Measurements from ENCODE around the gene MC3R.

MC3R gene

GRCh38 chr20:56229812-56230211 is 18.7 kb upstream of the MC3R start:
- no peak overlapping the region for H2BK5ac ChIP-seq (ENCODE audit: low read length)
- H2BK15ac ChIP-seq (replicated peaks; ENCODE audit: low read depth): no peak overlapping the region
- H3K79me1 ChIP-seq (ENCODE audit: low read length): no peaks in the 10 kb centered on the region
- no peak overlapping the region for H3K4me2 ChIP-seq (ENCODE audit: low read length)
- no peak overlapping the region for H2AK5ac ChIP-seq (ENCODE audit: low read length)
- H3K18ac ChIP-seq (ENCODE audit: low read length): no peak overlapping the region
- no peaks in the 10 kb centered on the region for H3K79me2 ChIP-seq (ENCODE audit: control insufficient read depth, insufficient read depth, low read length)
- no peak overlapping the region for H3K23ac ChIP-seq (ENCODE audit: low read length)
- no peaks in the 10 kb centered on the region for H3K36me3 ChIP-seq (ENCODE audit: control insufficient read depth, insufficient read depth, low read length)
- no peak overlapping the region for H3K4me3 ChIP-seq (ENCODE audit: low read length)
- no peak overlapping the region for H3K9ac ChIP-seq (ENCODE audit: low read length)
- H2BK120ac ChIP-seq (ENCODE audit: low read depth, low read length): no peak overlapping the region
- H3K27ac ChIP-seq (ENCODE audit: low read depth, low read length): no peak overlapping the region
- H4K8ac ChIP-seq (ENCODE audit: low read depth, low read length): no peak overlapping the region
- H3K4ac ChIP-seq (ENCODE audit: low read depth, low read length): no peak overlapping the region
- no peak overlapping the region for H4K5ac ChIP-seq (ENCODE audit: low read length)
- H3K27me3 ChIP-seq (ENCODE audit: insufficient read depth, low read length, poor library complexity): no peaks in the 10 kb centered on the region
- no peak for DNase-seq
- H3K56ac ChIP-seq (ENCODE audit: low read length): no peak overlapping the region
- no peaks in the 10 kb centered on the region for H3K4me1 ChIP-seq (ENCODE audit: control insufficient read depth, low read depth, low read length)

- Histone ChIP-seq H3K4ac (ENCODE audit: low read depth, low read length) (no peak overlapping the region), H2BK5ac (ENCODE audit: low read length) (no peak overlapping the region), H3K9ac (ENCODE audit: low read length) (no peak overlapping the region), H4K8ac (ENCODE audit: low read depth, low read length) (no peak overlapping the region), H3K4me3 (ENCODE audit: low read length) (no peak overlapping the region), H3K36me3 (ENCODE audit: control insufficient read depth, insufficient read depth, low read length) (no peaks in the 10 kb centered on the region), H3K18ac (ENCODE audit: low read length) (no peak overlapping the region), H2BK120ac (ENCODE audit: low read depth, low read length) (no peak overlapping the region), H3K79me1 (ENCODE audit: low read length) (no peaks in the 10 kb centered on the region), H4K5ac (ENCODE audit: low read length) (no peak overlapping the region), H3K4me2 (ENCODE audit: low read length) (no peak overlapping the region), H2AK5ac (ENCODE audit: low read length) (no peak overlapping the region), H3K27me3 (ENCODE audit: insufficient read depth, low read length, poor library complexity) (no peaks in the 10 kb centered on the region), H3K79me2 (ENCODE audit: control insufficient read depth, insufficient read depth, low read length) (no peaks in the 10 kb centered on the region), H3K23ac (ENCODE audit: low read length) (no peak overlapping the region), H3K4me1 (ENCODE audit: control insufficient read depth, low read depth, low read length) (no peaks in the 10 kb centered on the region), H2BK15ac (replicated peaks; ENCODE audit: low read depth) (no peak overlapping the region), H3K27ac (ENCODE audit: low read depth, low read length) (no peak overlapping the region), H3K56ac (ENCODE audit: low read length) (no peak overlapping the region)
- WGBS (ENCODE audit: extremely low coverage, insufficient coverage, low lambda C conversion rate): no CpG with 5 or more reads among the region's 3 CpGs
- DNase-seq: no peak
These were observed 14.4 kb upstream of the MC3R start for GRCh38 chr20:56234110-56234509.

- Histone ChIP-seq H3K4me2 (ENCODE audit: low read length) (no peak overlapping the region), H3K27me3 (ENCODE audit: insufficient read depth, low read length, poor library complexity) (no peaks in the 10 kb centered on the region), H3K4me1 (ENCODE audit: control insufficient read depth, low read depth, low read length) (no peaks in the 10 kb centered on the region), H3K36me3 (ENCODE audit: control insufficient read depth, insufficient read depth, low read length) (no peaks in the 10 kb centered on the region), H4K8ac (ENCODE audit: low read depth, low read length) (no peak overlapping the region), H3K18ac (ENCODE audit: low read length) (no peak overlapping the region), H3K4ac (ENCODE audit: low read depth, low read length) (no peak overlapping the region), H3K27ac (ENCODE audit: low read depth, low read length) (no peak overlapping the region), H2BK120ac (ENCODE audit: low read depth, low read length) (no peak overlapping the region), H3K4me3 (ENCODE audit: low read length) (no peak overlapping the region), H3K79me1 (ENCODE audit: low read length) (no peaks in the 10 kb centered on the region), H3K56ac (ENCODE audit: low read length) (no peak overlapping the region), H2AK5ac (ENCODE audit: low read length) (no peak overlapping the region), H2BK15ac (replicated peaks; ENCODE audit: low read depth) (no peak overlapping the region), H3K9ac (ENCODE audit: low read length) (no peak overlapping the region), H3K79me2 (ENCODE audit: control insufficient read depth, insufficient read depth, low read length) (no peaks in the 10 kb centered on the region), H2BK5ac (ENCODE audit: low read length) (no peak overlapping the region), H3K23ac (ENCODE audit: low read length) (no peak overlapping the region), H4K5ac (ENCODE audit: low read length) (no peak overlapping the region)
- no peak for DNase-seq
These were observed 11.2 kb upstream of the MC3R start for GRCh38 chr20:56237335-56237734.

- DNase-seq: no peak
- Histone ChIP-seq H3K27ac (ENCODE audit: low read depth, low read length) (no peak overlapping the region), H2AK5ac (ENCODE audit: low read length) (no peak overlapping the region), H3K56ac (ENCODE audit: low read length) (no peak overlapping the region), H3K4me1 (ENCODE audit: control insufficient read depth, low read depth, low read length) (no peaks in the 10 kb centered on the region), H3K23ac (ENCODE audit: low read length) (no peak overlapping the region), H2BK15ac (replicated peaks; ENCODE audit: low read depth) (no peak overlapping the region), H3K79me1 (ENCODE audit: low read length) (no peaks in the 10 kb centered on the region), H3K18ac (ENCODE audit: low read length) (no peak overlapping the region), H3K4me3 (ENCODE audit: low read length) (no peak overlapping the region), H3K36me3 (ENCODE audit: control insufficient read depth, insufficient read depth, low read length) (no peaks in the 10 kb centered on the region), H3K9ac (ENCODE audit: low read length) (no peak overlapping the region), H2BK120ac (ENCODE audit: low read depth, low read length) (no peak overlapping the region), H4K8ac (ENCODE audit: low read depth, low read length) (no peak overlapping the region), H3K27me3 (ENCODE audit: insufficient read depth, low read length, poor library complexity) (no peaks in the 10 kb centered on the region), H4K5ac (ENCODE audit: low read length) (no peak overlapping the region), H3K79me2 (ENCODE audit: control insufficient read depth, insufficient read depth, low read length) (no peaks in the 10 kb centered on the region), H2BK5ac (ENCODE audit: low read length) (no peak overlapping the region), H3K4ac (ENCODE audit: low read depth, low read length) (no peak overlapping the region), H3K4me2 (ENCODE audit: low read length) (no peak overlapping the region)
- WGBS (ENCODE audit: extremely low coverage, insufficient coverage, low lambda C conversion rate): no CpG with 5 or more reads among the region's 6 CpGs
These were observed 4.3 kb upstream of the MC3R start for GRCh38 chr20:56244259-56244658.

GRCh38 chr20:56245761-56246160 is 2.8 kb upstream of the MC3R start:
- no peaks in the 10 kb centered on the region for H3K4me1 ChIP-seq (ENCODE audit: control insufficient read depth, low read depth, low read length)
- no peak overlapping the region for H3K9ac ChIP-seq (ENCODE audit: low read length)
- no peak overlapping the region for H2BK120ac ChIP-seq (ENCODE audit: low read depth, low read length)
- H3K4me2 ChIP-seq (ENCODE audit: low read length): no peak overlapping the region
- H4K5ac ChIP-seq (ENCODE audit: low read length): no peak overlapping the region
- no peaks in the 10 kb centered on the region for H3K79me1 ChIP-seq (ENCODE audit: low read length)
- no CpG with 5 or more reads among the region's 3 CpGs for WGBS (ENCODE audit: extremely low coverage, insufficient coverage, low lambda C conversion rate)
- H3K4me3 ChIP-seq (ENCODE audit: low read length): no peak overlapping the region
- H4K8ac ChIP-seq (ENCODE audit: low read depth, low read length): no peak overlapping the region
- no peak overlapping the region for H2BK5ac ChIP-seq (ENCODE audit: low read length)
- no peaks in the 10 kb centered on the region for H3K36me3 ChIP-seq (ENCODE audit: control insufficient read depth, insufficient read depth, low read length)
- no peak overlapping the region for H2AK5ac ChIP-seq (ENCODE audit: low read length)
- H3K4ac ChIP-seq (ENCODE audit: low read depth, low read length): no peak overlapping the region
- H3K27ac ChIP-seq (ENCODE audit: low read depth, low read length): no peak overlapping the region
- H3K79me2 ChIP-seq (ENCODE audit: control insufficient read depth, insufficient read depth, low read length): no peaks in the 10 kb centered on the region
- no peak overlapping the region for H3K56ac ChIP-seq (ENCODE audit: low read length)
- H3K18ac ChIP-seq (ENCODE audit: low read length): no peak overlapping the region
- H3K23ac ChIP-seq (ENCODE audit: low read length): no peak overlapping the region
- H2BK15ac ChIP-seq (replicated peaks; ENCODE audit: low read depth): no peak overlapping the region
- DNase-seq: peak; percentile 11
- H3K27me3 ChIP-seq (ENCODE audit: insufficient read depth, low read length, poor library complexity): no peaks in the 10 kb centered on the region

GRCh38 chr20:56249244-56249955 is 868 bp downstream of the MC3R start:
- H2BK5ac ChIP-seq (ENCODE audit: low read length): no peak overlapping the region
- no peak overlapping the region for H3K4ac ChIP-seq (ENCODE audit: low read depth, low read length)
- H3K4me1 ChIP-seq (ENCODE audit: control insufficient read depth, low read depth, low read length): no peaks in the 10 kb centered on the region
- no peak overlapping the region for H3K56ac ChIP-seq (ENCODE audit: low read length)
- no peaks in the 10 kb centered on the region for H3K79me1 ChIP-seq (ENCODE audit: low read length)
- no peak overlapping the region for H2BK120ac ChIP-seq (ENCODE audit: low read depth, low read length)
- H3K4me2 ChIP-seq (ENCODE audit: low read length): no peak overlapping the region
- no peak overlapping the region for H4K5ac ChIP-seq (ENCODE audit: low read length)
- no peaks in the 10 kb centered on the region for H3K79me2 ChIP-seq (ENCODE audit: control insufficient read depth, insufficient read depth, low read length)
- H3K23ac ChIP-seq (ENCODE audit: low read length): no peak overlapping the region
- no peak overlapping the region for H3K4me3 ChIP-seq (ENCODE audit: low read length)
- DNase-seq: peak; percentile 62
- H2AK5ac ChIP-seq (ENCODE audit: low read length): no peak overlapping the region
- H4K8ac ChIP-seq (ENCODE audit: low read depth, low read length): no peak overlapping the region
- H3K36me3 ChIP-seq (ENCODE audit: control insufficient read depth, insufficient read depth, low read length): no peaks in the 10 kb centered on the region
- H3K27ac ChIP-seq (ENCODE audit: low read depth, low read length): no peak overlapping the region
- no CpG with 5 or more reads among the region's 32 CpGs for WGBS (ENCODE audit: extremely low coverage, insufficient coverage, low lambda C conversion rate)
- H3K9ac ChIP-seq (ENCODE audit: low read length): no peak overlapping the region
- no peak overlapping the region for H3K18ac ChIP-seq (ENCODE audit: low read length)
- no peak overlapping the region for H2BK15ac ChIP-seq (replicated peaks; ENCODE audit: low read depth)
- H3K27me3 ChIP-seq (ENCODE audit: insufficient read depth, low read length, poor library complexity): no peaks in the 10 kb centered on the region
